DMS 273 (cell line): ENCODE results near the gene NXPH3.
A peak's percentile ranks its signal among the peaks of the same experiment; 100 is the strongest.

ENCODE experiments used
- DNase-seq: peaks from one replicate; lab custom pipeline; 2025; ENCODE audit not compliant: unreplicated experiment; lab: John Stamatoyannopoulos, UW

Gene NXPH3

DNA sequence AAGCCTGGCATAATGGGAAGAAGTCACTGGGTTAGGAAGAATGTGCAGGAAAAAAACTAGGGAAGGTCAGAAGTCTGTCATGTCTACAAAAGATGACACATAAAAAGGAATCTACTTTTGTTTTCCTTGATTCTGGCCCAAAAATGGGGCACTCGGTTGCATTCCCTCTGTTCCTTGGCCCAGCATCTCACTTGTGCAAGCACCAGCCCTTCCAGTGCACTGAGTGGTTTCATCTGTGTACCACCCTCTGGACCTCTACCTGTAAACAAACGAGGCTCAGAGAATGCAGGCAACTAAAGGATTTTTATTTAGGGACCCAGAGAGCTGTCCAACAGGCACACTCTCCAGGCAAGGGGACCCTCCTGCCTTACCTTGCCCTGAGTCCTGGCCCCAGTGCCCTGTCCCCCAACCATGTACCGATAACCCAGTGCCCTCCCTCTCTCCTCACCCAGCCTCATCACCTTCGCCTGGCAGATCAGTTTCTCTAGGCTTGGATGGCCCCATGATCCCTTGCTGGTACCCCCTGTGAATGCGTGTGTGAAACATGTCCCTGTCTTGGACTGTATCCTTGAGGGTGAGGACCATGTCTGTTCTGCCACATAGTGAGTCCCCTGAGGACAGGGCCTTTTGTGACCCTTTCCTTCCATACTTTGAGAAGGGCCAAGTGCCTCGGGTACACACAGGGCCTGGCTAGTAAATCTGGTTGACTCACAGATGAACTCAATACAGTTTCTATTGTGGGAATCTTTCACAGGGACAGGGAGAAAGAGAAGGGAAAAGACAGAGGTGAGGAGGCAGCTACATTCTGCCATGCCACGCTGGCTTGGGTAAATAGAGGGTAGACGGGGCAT lies 13.3 kb downstream of the NXPH3 start:
- DNase-seq, result no peak

DNA sequence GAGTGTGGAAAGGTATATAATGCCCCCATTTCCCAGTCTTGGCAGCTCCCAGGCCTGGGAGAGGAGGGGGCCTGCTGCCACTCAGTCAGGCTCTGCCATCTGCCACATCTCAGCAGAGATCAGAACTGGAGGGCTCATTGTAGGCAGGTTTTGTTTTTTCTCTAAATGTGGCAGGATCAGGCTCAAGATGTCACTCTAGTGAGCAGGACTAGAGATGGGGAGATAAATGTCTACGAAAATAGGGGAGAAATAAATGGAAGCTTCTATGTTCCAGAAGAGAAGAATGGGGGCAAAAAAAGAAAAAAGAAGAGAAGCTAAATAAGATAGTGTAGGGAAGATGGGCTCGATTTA lies 13.9 kb downstream of the NXPH3 start:
- peak; percentile 56 for DNase-seq

DNA sequence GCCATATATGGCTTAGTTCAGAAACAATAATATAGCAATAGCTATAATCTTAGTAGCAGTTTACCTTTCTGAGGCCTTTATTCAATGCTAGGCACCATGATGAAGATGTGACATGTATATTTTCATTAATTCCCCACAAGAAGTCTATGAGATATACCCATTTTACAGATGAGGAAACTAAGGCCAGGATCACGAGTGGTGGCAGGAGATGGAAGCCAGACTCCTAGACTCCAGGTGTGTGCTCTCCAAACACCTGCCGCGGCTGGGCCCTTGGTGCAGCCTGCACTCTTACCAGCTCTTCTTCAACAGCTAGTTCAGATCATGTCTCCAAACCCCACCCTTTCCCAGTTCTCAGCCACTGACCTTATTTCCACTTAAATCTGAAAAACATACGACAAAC lies 15.2 kb downstream of the NXPH3 start:
- DNase-seq, result no peak

DNA sequence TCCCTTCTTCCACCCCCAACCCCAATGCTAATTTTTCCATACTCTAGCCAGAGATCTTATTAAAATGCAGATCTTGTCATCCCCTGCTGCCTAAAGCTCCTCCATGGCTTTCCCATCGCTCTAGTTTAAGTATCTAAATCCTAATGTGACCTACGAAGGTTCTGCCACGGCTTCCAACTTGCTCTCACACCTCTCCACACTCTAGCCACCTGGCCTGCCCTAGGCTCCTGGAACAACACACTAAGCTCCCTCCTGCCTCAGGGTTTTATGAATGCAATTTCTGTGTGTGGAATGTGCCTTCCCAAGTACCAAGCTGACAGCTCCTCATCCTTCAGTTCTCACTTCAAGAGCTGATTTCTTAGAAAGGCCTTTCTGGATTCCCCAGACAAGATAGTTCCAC lies 16.6 kb downstream of the NXPH3 start:
- DNase-seq, result no peak

DNA sequence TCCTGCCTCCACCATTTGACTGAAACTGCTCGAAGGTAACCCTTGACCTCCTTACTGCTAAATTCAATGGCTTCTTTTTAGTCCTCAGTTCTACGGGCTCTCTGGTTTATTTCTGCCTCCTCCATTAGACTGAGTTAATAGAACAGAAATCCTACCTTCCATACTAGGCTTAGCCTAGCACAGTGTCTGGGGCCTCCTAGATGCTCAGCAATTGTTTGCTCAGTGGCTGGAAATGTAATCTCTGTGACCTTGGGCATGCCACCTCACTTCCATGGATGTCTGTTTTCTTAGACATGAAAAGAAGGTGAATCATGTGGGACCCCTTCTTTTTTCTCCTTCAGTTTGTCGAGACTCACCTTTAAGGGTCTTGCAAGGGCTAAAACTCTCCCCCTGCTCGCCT lies 19.7 kb downstream of the NXPH3 start:
- DNase-seq, result no peak

DNA sequence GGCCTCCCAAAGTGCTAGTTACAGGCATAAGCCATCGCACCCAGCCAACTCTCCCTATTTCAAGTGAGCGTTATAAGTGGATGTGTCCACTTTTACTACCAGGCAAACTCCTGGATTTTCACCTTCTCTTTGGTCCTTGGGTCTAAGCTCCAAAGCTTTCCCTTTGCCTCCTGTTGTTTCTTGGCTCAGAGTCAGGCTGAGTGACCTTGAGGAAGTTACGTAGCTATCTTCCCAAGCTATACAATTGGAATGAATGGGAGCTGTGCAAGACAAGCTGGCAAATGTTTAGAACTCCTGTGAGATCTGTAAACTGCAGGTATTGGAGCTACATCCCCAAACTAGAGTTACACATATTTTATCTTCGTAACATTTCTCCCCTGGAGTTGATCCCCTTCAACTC lies 20.3 kb downstream of the NXPH3 start:
- DNase-seq, result no peak

DNA sequence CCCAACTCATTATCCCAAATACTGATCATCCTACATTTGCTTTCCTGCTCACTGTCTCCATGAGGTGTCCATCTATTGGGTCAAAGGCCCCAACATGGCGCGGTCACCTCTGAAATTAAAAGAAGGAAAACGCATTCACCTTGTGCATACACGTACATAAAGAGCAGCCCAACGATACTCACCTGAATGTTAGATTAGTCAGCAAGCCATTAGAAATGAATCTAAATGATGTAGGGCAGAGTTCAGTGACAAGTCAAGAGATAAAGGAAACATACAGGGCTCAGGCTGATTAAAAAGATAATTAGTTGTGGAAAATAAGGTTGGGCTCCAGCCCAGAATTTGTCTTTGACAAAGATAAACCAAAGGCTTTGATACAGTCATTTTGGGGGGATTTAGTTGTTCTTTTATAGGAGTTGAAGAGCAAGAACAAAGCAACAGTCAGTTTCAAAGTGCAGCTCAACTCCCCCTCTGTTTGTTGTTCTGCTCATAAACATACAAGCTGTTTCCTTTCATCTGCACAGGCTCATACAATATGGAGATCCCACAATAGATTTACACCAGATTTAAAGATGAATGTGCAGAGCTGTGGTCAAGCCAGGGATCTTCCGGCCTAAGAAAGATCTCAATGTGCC lies 21.1 kb downstream of the NXPH3 start:
- no peak for DNase-seq

DNA sequence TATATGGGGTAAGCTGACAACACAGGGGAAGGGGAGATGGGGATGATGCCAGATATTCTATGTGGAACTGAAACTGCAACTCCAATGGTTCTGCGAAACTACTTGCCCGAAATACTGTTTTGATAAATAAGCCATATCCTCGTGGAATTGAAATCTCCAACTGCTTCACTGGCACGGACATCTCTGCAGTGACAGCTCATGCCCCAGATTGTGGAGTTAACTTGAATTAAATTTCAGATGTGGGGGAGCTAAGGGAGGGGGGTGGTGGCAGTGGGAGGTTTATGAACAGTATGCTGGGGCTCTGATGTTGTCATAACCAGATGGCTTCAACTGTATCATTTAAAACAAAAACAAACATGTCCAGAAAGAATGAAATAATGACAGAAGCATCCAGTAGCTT lies 21.8 kb downstream of the NXPH3 start:
- DNase-seq, result no peak

DNA sequence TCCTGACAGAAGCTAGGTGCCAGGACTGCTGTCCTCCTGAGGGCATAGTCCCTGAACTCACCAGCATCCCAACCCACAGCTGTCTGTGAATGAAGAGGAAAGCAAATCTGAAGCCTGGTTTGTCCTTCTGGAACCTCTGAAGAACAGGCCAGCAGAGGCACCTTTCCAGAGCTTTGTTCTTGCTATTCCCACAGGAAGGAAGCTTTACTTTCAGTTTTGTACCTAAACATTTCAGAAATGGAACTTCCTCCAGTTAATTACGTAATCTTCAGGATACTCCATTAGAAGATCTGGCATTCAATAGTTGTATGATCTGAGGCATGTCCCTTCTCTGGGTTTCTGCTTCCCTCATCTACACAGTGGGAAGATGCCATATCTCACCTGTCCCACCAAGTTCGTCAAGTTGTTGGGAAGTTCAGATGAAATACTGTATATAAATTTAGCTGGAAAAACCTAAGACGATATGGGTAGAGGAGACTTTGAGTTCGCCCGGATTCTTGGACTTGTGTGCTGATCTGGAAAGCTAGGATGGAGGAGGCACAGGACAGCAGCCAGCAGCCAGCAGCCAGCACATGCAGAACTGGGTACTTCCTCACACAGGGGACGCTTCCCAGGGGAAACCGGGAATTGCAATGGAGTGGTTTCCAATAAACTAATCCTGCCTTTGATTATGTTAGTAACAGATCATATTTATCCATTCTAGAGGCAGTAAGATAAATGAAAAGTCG lies 22.4 kb downstream of the NXPH3 start:
- no peak for DNase-seq

DNA sequence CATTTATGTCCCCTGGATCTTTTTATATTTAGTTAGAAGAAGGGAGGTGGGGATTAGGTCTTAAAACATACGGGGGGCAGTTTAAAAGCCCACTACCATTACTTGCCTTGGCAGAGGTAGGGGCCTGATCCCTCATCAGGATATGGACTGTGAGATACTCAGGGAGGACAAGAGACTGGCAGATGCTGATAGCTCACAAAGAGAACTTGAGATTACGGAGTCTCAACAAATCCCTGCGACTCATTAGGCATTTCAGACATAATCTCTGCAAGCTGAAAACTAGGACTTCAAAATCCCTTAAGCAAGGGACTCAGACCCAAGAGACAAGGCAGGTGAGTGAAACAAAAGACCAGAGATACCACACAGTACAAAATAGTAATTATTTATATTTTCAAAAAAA lies 23.2 kb downstream of the NXPH3 start:
- DNase-seq, result no peak

DNA sequence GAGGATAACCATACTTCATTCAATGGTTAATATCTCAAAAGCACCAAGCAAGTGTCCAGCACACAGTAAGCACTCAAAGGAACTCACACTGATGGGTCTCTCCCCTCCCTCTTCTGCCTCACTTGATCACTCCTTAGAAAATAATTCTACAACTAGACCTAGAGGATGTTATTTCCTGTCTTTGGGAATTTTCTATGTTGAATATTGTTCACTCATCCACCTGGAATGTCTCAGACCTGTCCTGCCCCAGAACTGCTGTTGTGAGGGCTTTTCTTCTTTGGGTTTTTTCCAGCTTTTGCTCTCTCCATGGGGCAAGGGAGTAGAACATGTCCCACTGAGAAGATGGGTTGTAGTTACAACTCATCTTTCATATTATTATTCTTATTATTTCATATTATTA lies 25.3 kb downstream of the NXPH3 start:
- no peak for DNase-seq

DNA sequence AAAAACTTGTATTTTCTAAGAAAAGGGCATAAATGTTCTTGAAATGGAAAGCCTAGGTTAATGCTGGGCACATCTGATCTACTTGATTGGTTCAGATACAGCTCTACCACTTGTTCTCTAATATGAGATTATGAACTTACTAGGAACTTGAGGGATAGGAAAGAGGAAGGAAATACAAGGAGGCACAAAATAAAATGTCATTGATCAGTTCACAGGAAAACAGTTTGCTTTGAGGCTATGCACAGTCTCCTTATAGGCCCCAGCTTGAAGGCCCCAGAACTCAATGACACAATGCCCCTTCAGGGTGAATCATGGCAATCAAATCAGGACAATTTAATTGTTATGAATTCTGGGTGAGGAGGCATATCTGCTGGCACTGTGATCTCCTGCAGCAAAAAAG lies 27.1 kb downstream of the NXPH3 start:
- no peak for DNase-seq

DNA sequence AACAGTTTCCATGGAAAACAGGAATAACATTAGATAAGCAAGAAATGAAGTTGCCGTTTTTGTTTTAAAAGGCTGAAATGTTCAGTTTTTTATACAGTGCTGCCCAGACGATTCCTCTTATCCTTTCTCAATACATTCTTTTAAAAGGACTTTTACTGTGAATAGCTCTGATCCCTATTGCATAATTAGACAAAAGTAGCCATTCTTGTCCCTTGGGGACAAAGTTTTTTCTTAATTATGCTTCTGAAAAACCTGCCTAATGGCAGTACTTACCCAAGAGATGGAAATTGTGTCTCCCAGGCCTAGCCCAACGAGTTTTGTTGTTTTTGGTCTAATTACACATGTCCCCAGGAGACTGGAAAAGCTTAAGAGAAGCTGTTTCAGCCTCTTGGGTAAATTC lies 27.6 kb downstream of the NXPH3 start:
- no peak for DNase-seq

DNA sequence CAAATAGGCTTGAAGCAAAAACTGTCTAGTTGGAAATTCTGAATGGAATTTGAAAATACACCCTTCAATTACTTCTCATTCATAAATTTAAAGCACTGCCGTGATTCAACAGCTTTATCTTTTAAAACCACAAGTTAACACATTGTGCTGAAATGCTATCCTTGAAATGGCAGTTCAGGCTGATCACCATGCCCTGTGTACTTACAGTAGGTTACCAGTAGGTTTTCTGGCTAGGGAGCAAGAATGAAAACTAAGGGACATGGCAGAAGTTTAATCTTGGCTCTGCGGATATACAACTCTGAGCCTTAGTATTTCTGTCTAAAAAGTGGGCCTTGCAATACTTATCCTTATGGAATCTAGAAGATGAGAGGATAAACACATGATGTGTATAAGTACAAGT lies 28.0 kb downstream of the NXPH3 start:
- DNase-seq, result no peak

DNA sequence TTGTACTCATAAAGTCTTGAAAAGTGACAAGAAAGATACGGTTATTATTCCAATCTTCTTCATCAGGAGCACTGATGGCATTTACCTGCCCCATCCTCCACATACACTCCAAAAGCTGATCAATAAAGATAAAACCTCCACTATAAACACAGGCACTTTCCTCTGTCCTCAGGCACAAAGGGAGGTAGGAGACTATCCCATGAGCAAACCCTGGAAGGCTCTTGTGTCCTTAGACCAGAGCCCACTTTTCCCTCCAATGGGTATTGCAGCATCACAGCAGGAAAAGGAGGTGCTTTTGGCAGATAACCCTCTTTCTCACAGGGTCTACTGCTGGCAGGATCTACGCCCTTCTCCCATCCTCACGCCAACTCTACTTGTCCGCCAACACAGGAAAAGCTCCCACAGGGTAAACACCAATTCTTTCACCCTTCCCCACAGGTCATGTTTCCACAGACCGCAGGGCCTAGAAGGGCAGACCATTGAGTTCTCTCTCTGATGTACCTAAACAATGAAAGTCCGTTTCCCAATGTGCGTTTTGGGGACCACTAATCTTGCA lies 28.7 kb downstream of the NXPH3 start:
- DNase-seq, result no peak

DNA sequence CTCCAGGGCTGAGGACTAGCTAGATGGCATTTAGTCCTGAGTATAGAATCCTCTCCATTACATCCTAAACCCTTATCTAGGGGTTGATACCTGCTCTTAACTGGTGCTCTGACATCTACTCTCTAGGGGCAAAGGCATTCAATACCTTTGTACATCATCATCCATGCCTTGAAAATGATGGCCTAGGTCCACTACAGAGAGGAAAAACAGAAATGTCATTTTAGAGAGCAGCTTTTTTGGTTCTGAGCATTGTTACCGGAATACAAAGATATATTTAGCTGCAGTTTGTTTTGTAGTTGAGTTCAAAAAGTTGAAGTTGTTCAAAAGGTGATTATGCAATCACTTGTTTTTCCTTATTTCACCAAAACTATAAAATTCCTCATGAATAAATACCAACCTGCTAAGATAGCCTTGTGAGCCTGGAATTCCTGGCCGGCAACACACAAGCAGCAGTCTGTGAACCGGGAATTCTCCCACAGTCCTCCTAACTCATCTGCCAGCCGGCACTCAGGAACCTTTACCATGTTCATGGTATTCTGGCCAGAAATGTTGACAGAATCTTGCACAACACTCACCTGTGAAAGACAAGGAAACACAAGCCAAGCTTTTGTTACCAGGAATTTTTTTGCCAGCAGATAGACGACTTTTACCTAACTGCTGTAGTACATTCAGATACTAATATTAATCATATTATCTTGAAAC lies 35.4 kb downstream of the NXPH3 start:
- DNase-seq, result no peak

DNA sequence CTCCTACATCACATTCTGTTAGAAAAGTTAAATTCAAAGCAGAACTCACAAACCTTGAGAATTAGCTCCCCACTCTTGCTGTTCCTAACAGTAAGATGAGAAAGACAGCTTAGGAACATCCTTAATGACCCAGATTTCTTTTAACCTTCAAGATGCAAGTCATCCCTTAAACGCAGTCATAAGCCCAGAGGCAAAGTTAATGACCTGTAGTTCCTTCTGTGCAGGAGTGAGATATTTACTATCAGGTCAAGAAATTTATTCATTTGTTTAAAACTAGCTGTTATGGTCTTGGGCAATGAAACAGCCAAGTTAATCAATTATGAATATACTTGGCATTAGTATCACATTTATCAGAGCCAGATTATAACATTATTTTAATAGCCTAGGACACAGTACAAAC lies 37.1 kb downstream of the NXPH3 start:
- DNase-seq, result no peak

DNA sequence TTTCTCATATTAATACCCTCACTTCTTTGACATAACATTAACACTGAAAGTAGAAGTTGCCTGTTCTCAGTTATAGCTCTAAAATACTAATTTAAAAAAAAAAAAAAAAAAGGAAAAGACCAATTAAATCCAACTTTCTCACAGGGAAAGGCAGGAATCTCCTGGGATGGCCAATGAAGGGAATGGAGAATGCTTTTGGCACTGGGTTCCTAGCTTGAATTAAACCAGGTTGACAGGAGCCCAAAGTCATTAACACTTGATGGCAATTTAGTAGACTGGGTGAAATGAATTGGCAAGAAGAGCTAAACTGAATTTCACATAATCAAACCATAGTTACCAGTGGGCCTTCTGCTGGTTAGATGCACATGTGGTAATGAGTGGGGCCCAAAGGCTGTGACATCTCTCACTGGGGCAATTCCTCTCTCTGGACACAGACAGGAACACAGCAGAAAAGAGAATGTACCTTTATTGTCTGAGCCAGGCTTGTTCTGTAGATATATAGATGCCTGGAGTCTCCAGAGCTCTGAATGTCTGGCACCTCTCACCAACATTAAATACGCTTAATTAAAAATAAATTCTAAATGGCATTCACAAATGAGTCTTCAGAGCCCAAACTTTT lies 37.6 kb downstream of the NXPH3 start:
- DNase-seq, result no peak

DNA sequence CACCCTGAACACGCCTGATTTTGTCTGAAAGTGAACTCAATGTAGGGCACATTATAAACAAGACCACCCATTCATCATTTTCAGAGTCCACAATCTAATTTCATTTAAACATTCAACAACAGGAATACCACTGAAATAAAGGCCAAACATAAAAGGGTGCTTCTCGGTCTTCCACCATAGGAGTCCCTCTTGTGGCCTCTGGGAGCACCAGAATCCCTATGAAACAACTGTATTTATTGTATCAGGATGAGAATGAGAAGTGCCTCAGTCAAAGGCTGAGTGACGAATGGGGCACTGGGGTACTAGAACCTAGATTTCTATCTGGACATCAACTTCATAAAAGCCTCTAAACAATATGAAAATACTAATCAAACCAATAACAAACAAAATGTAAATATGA lies 40.4 kb downstream of the NXPH3 start:
- peak; percentile 18 for DNase-seq

DNA sequence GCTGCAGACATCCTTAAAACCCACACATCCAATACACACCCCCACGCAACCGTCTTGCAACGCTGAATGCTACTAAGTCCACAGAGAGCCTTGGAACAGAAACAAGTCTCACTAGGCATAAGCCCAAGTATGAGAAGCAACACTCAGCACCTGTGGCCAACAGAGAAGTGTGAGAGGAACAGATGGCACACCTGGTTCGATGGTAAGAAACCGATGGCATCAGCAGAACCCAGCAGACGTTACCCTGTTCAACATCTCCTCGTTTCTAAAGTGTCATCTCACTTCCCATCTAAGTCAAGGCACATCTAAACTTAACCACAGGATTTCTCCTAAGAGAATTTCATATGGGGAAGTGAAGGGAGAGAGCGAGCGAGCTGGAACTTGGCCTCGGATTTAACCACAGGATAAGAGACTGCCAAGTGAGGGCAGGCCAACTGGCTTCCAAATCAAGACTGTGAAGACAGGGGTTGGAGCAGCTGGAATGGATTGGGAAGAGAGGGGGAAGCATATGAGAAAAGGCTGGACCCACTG lies 41.0 kb downstream of the NXPH3 start:
- peak; percentile 21 for DNase-seq
